ENCODE results near the gene ADAMTS16.

DNA sequence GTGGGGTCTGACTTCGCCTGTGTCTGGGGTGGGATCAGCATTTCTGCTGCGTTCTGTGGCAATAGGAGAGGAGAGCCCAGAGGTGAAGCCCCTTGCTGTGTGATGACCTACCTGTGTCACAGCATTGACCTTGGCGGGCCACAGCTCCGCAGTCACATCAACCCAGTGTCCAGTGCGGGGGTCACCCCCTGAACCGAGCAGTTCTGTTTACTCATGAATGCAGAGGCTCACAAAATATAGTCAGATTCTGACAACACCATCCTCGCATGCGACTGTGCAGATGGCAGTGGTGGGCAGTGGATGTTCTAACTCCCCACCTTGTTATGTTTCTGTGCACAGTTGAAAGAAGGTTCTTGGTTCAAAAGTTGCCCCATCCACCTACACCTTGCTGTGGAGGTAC lies 100.1 kb downstream of the ADAMTS16 start:
- TF ChIP-seq EZH2 (IDR thresholded peaks at IDR 0.05; ENCODE audit: borderline replicate concordance, low read depth, low read length, severe bottlenecking) = no peak
- TF ChIP-seq POLR2A (IDR thresholded peaks at IDR 0.05; ENCODE audit: low read depth, low read length) = no peak
- no peak for TF ChIP-seq POLR2AphosphoS5 (IDR thresholded peaks at IDR 0.05; ENCODE audit: insufficient read depth, low read depth, low read length)
- no peak for TF ChIP-seq MYC (IDR thresholded peaks at IDR 0.05; ENCODE audit: low read depth, low read length)
- no peak for TF ChIP-seq JUN (IDR thresholded peaks at IDR 0.05; ENCODE audit: borderline replicate concordance, insufficient read depth, insufficient read length, low read depth)
- TF ChIP-seq, protein P1, sequence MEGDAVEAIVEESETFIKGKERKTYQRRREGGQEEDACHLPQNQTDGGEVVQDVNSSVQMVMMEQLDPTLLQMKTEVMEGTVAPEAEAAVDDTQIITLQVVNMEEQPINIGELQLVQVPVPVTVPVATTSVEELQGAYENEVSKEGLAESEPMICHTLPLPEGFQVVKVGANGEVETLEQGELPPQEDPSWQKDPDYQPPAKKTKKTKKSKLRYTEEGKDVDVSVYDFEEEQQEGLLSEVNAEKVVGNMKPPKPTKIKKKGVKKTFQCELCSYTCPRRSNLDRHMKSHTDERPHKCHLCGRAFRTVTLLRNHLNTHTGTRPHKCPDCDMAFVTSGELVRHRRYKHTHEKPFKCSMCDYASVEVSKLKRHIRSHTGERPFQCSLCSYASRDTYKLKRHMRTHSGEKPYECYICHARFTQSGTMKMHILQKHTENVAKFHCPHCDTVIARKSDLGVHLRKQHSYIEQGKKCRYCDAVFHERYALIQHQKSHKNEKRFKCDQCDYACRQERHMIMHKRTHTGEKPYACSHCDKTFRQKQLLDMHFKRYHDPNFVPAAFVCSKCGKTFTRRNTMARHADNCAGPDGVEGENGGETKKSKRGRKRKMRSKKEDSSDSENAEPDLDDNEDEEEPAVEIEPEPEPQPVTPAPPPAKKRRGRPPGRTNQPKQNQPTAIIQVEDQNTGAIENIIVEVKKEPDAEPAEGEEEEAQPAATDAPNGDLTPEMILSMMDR (IDR thresholded peaks at IDR 0.05; ENCODE audit: extremely low read depth in 1 of 2, insufficient read depth in 1 of 2, low read depth in 1 of 2, low read length in 2 of 2) = no peak

Data from endothelial cell of umbilical vein (primary cell).